B cell (primary cell): ENCODE data around the gene ELAVL2. TPM values are rescaled to one million over a fixed set of nuclear protein-coding genes. Genes with fewer than 3 reads are reported as not detected.

ENCODE experiments used
- ATAC-seq: fragments of 200-7000 bp; cut with Tn5 transposase; one replicate; pipeline ENCODE4 v1.10.0; 2021; ENCODE audit warnings: low read depth, mild to moderate bottlenecking, moderate number of reproducible peaks, moderate library complexity
- CTCF ChIA-PET: fragments of 350-600 bp; sonication (Branson Sonifier 250); formaldehyde crosslinking; loops from one replicate; lab custom pipeline; 2021; ENCODE audit warnings: antibody characterized with exemption, inconsistent platforms; lab: Charles Lee
- POLR2A ChIA-PET: fragments of 350-600 bp; sonication (Branson Sonifier 250); formaldehyde crosslinking; loops from one replicate; lab custom pipeline; 2021; ENCODE audit warnings: antibody characterized with exemption; lab: Charles Lee
- DNase-seq: peaks from one replicate; pipeline ENCODE4 v3.0.0; 2013
- H2AFZ ChIP-seq: 2 replicates; pipeline ENCODE4 v1.6.1; 2012; ENCODE audit warnings: mild to moderate bottlenecking, low read depth, low read length; ENCODE audit not compliant: insufficient read depth, poor library complexity, severe bottlenecking
- H3K27ac ChIP-seq, 2 donors: 1 replicate in 1 of 2; 2 replicates in 1 of 2; pipeline ENCODE4 v1.5.1; 2012 to 2013; ENCODE audit warnings: low read length in 2 of 2, mild to moderate bottlenecking in 2 of 2, moderate library complexity in 1 of 2
- H3K27me3 ChIP-seq, 4 experiments: fragments of 200-600 bp in 1 of 4; sonication (generic) in 1 of 4; replicated peaks in 1 of 4; 1 replicate in 2 of 4; 2 replicates in 2 of 4; pipeline versions ENCODE4 v1.6.1 to v1.7.0; 2013 to 2016; ENCODE audit warnings: low read length in 3 of 4, mild to moderate bottlenecking in 2 of 4, mixed read lengths in 1 of 4, moderate library complexity in 1 of 4; ENCODE audit not compliant: insufficient read depth in 4 of 4, control insufficient read depth in 3 of 4; ENCODE audit errors: control extremely low read depth in 1 of 4
- H3K36me3 ChIP-seq, 2 experiments: replicated peaks in 1 of 2; 1 replicate in 1 of 2; 2 replicates in 1 of 2; pipeline versions ENCODE4 v1.6.1 to v1.7.1; 2013; ENCODE audit warnings: low read length in 1 of 2; ENCODE audit not compliant: insufficient read depth in 2 of 2, control insufficient read depth in 1 of 2; ENCODE audit errors: control extremely low read depth in 1 of 2, extremely low read depth in 1 of 2
- H3K4me1 ChIP-seq, 2 donors: fragments of 200-600 bp in 1 of 2; sonication (generic) in 1 of 2; 1 replicate in 1 of 2; 2 replicates in 1 of 2; pipeline versions ENCODE4 v1.5.1 to v1.6.1; 2013 to 2017; ENCODE audit warnings: low read length in 2 of 2; ENCODE audit not compliant: control insufficient read depth in 2 of 2, insufficient read depth in 2 of 2
- H3K4me2 ChIP-seq: replicated peaks from 2 replicates; pipeline ENCODE3; 2012; ENCODE audit warnings: mild to moderate bottlenecking, low read depth, low read length; ENCODE audit not compliant: poor library complexity, severe bottlenecking
- H3K4me3 ChIP-seq, 5 experiments: fragments of 200-600 bp in 1 of 5; sonication (generic) in 1 of 5; 1 replicate in 3 of 5; 2 replicates in 2 of 5; pipeline versions ENCODE4 v1.5.1 to v1.7.0; 2011 to 2016; ENCODE audit warnings: low read length in 4 of 5, mild to moderate bottlenecking in 4 of 5, low read depth in 2 of 5, control low read depth in 1 of 5, moderate library complexity in 1 of 5; ENCODE audit not compliant: insufficient read depth in 1 of 5; ENCODE audit errors: control extremely low read depth in 1 of 5, extremely low read depth in 1 of 5
- H3K79me2 ChIP-seq: fragments of 200-600 bp; sonication (generic); one replicate; pipeline ENCODE4 v1.6.0; 2016; ENCODE audit warnings: low read length; ENCODE audit not compliant: control insufficient read depth, insufficient read depth
- H3K9ac ChIP-seq: fragments of 200-600 bp; sonication (generic); 2 replicates; pipeline ENCODE4 v1.6.1; 2017; ENCODE audit warnings: mild to moderate bottlenecking, low read length, moderate library complexity
- H3K9me3 ChIP-seq, 3 donors: one replicate each; pipeline versions ENCODE4 v1.6.1 to v1.7.1; 2013; ENCODE audit warnings: low read length in 2 of 3; ENCODE audit not compliant: control insufficient read depth in 2 of 3, insufficient read depth in 1 of 3; ENCODE audit errors: control extremely low read depth in 1 of 3
- H4K20me1 ChIP-seq: 2 replicates; pipeline ENCODE4 v1.6.0; 2012; ENCODE audit warnings: mild to moderate bottlenecking, low read length; ENCODE audit not compliant: insufficient read depth, control insufficient read depth, poor library complexity, severe bottlenecking
- H3K27ac Mint-ChIP-seq: one replicate; pipeline ENCODE4 v1.8.0; 2021; ENCODE audit warnings: mixed read lengths
- H3K27me3 Mint-ChIP-seq: one replicate; pipeline ENCODE4 v1.8.0; 2021; ENCODE audit warnings: mixed read lengths
- H3K4me1 Mint-ChIP-seq: one replicate; pipeline ENCODE4 v1.8.0; 2021; ENCODE audit warnings: mixed read lengths
- H3K4me3 Mint-ChIP-seq: one replicate; pipeline ENCODE4 v1.8.0; 2021; ENCODE audit warnings: mixed read lengths
- H3K9me3 Mint-ChIP-seq: one replicate; pipeline ENCODE4 v1.8.0; 2022; ENCODE audit warnings: mixed read lengths; ENCODE audit not compliant: insufficient read depth
- EZH2 ChIP-seq: IDR thresholded peaks from 2 replicates; pipeline ENCODE4 v1.6.1; 2012; ENCODE audit warnings: borderline replicate concordance, low read depth, mild to moderate bottlenecking, moderate library complexity, low read length; ENCODE audit not compliant: insufficient read depth, poor library complexity, severe bottlenecking
- WGBS: methylation state at CpG from one replicate; pipeline ENCODE4 v1.1.5; 2013; ENCODE audit warnings: missing lambda C conversion rate; ENCODE audit not compliant: insufficient coverage; 5-methylcytosine and 5-hydroxymethylcytosine counted together
- intact Hi-C: fragments of 100-400 bp; cut with micrococcal nuclease; formaldehyde crosslinking; loops from one replicate; pipeline ENCODE4 v1.10.0; 2022
- polyA plus RNA-seq: library from polyadenylated mRNA; depleted of rRNA; stranded (reverse); fragments of >200 nt; gene quantifications from 2 replicates; pipeline ENCODE4 v1.2.3, GENCODE V29; 2012
- total RNA-seq, 2 donors: library from RNA; stranded (reverse); fragments of 120-200 nt in 1 of 2; gene quantifications; 1 replicate in 1 of 2; 2 replicates in 1 of 2; pipeline versions ENCODE4 v1.2.3 to v1.2.4, GENCODE V29; 2013 to 2022
- TF ChIP-seq, protein P1 (sequence below): fragments of 200-600 bp; IDR thresholded peaks from one replicate; pipeline ENCODE4 v1.8.0; 2022; ENCODE audit warnings: antibody characterized with exemption, mild to moderate bottlenecking

The ELAVL2 gene
- total and polyA plus RNA-seq, 2 donors (not counting 1 experiment from before 2014, with no cell fraction given) = not detected

DNA sequence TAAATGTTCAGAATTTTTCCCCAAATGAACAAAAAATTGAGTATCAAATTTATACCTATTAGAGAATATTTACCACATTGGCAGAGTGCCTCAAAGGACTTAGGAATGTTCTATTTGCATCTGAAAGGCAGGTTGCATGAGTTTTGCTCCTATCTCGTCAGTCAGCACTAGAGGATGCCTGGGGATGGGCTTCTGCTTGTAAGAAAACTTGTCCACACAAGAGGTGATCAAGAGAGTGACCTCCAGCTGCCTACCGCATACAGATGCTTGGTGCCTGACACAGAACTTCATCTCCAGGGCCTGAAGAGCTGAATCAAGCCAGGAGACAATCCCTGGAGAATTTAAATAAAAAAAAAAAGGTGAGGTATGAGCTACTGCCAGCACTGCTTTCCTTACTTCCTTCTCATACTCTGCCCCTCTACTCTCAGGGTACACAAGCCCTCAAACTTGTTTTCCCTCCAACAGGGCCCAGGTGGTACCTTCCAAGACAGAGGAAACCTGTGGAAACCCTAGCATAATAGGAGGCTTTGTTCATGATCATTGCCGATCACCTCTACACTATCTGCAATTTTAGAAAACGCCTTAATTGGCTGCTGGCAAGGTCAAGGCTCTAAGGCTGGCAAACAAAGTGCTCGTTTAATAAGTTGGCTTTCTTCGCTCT lies 166.6 kb downstream of the ELAVL2 start:
- POLR2A ChIA-PET = no interaction called here
- H3K4me1 ChIP-seq = no peaks in the 10 kb centered on the region
- Mint-ChIP-seq H3K9me3 (no peaks in the 10 kb centered on the region), H3K27me3 (no peaks in the 10 kb centered on the region), H3K4me3 (no peak overlapping the region), H3K4me1 (no peaks in the 10 kb centered on the region), H3K27ac (no peak overlapping the region)
- H3K4me3 ChIP-seq = no peak overlapping the region
- H4K20me1 ChIP-seq = no peaks in the 10 kb centered on the region
- H3K27me3 ChIP-seq = no peaks in the 10 kb centered on the region
- no peak for ATAC-seq
- H3K4me2 ChIP-seq = no peak overlapping the region
- H3K79me2 ChIP-seq = no peaks in the 10 kb centered on the region
- no peak overlapping the region for H3K9ac ChIP-seq
- CTCF ChIA-PET = no interaction called here
- H2AFZ ChIP-seq = no peak overlapping the region
- H3K9me3 ChIP-seq = peaks cover 0 to 3% (median 0%) of the 10 kb centered on the region in 3 donors
- no peak overlapping the region for H3K27ac ChIP-seq
- no peak for TF ChIP-seq EZH2
- TF ChIP-seq, protein P1, sequence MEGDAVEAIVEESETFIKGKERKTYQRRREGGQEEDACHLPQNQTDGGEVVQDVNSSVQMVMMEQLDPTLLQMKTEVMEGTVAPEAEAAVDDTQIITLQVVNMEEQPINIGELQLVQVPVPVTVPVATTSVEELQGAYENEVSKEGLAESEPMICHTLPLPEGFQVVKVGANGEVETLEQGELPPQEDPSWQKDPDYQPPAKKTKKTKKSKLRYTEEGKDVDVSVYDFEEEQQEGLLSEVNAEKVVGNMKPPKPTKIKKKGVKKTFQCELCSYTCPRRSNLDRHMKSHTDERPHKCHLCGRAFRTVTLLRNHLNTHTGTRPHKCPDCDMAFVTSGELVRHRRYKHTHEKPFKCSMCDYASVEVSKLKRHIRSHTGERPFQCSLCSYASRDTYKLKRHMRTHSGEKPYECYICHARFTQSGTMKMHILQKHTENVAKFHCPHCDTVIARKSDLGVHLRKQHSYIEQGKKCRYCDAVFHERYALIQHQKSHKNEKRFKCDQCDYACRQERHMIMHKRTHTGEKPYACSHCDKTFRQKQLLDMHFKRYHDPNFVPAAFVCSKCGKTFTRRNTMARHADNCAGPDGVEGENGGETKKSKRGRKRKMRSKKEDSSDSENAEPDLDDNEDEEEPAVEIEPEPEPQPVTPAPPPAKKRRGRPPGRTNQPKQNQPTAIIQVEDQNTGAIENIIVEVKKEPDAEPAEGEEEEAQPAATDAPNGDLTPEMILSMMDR = no peak
- no peak for DNase-seq
- 73% methylated on average over 5 of the region's 6 CpGs for WGBS
- no peaks in the 10 kb centered on the region for H3K36me3 ChIP-seq
- intact Hi-C loops = no loop called here

DNA sequence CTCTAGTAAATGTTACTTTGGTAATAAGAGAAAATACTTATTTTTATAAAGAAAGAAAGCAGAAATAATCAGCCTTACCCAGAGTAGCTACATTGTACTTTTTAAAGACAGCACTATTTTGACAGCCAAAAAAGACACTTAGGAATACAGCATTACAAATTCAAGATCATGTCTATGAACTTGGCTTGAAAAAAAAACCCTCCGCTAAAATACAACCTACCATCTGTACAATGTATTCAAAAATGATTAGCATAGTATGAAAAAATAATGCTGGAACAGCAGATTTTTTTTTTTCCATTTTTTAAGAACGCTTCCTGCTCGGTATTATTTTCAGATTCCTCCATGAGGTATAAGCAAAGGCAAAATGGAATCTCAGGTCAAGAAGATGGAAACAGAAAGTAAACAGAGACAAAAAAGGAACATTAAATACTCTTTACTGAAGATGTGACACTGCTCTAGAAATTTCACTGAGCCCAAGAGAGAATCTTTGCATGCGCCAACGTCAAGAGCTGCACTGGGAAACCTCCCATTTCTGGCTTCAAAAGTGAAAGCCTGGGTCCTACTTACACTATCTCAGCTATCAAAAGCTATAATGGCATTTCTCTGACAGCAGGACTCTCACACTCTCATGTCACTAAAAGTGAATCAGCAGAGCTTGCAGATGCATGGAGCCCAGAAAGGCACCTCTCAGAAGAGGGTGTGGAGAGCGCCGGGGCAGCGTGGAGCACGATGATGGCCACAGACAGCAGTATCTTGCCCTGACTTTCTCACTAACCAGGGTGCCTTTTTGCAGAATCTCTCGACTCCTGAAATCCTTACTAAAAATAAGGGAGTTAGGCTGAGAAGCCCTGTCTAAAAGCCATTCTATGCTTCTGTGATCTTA lies 167.4 kb downstream of the ELAVL2 start:
- H3K27ac ChIP-seq = no peak overlapping the region
- no peaks in the 10 kb centered on the region for H3K79me2 ChIP-seq
- no peak overlapping the region for H3K4me3 Mint-ChIP-seq
- no peak for ATAC-seq
- no peaks in the 10 kb centered on the region for H3K27me3 Mint-ChIP-seq
- no peaks in the 10 kb centered on the region for H3K36me3 ChIP-seq
- H3K4me3 ChIP-seq = no peak overlapping the region
- H3K4me2 ChIP-seq = no peak overlapping the region
- no peak for DNase-seq
- H3K9me3 ChIP-seq = peaks cover 0 to 3% (median 0%) of the 10 kb centered on the region in 3 donors
- intact Hi-C loops = no loop called here
- no peaks in the 10 kb centered on the region for H3K9me3 Mint-ChIP-seq
- ChIA-PET CTCF (no interaction called here), POLR2A (no interaction called here)
- no peaks in the 10 kb centered on the region for H3K4me1 ChIP-seq
- no peaks in the 10 kb centered on the region for H3K4me1 Mint-ChIP-seq
- 88% methylated on average over 5 of the region's 10 CpGs for WGBS
- H3K9ac ChIP-seq = no peak overlapping the region
- no peak overlapping the region for H3K27ac Mint-ChIP-seq
- H3K27me3 ChIP-seq = no peaks in the 10 kb centered on the region
- no peak for TF ChIP-seq EZH2
- TF ChIP-seq, protein P1 = no peak
- H2AFZ ChIP-seq = no peak overlapping the region
- H4K20me1 ChIP-seq = no peaks in the 10 kb centered on the region
